ENCODE data around the gene TSSK3.
"Not testable (repeated sequence)": the region's sequence is repeated elsewhere in the genome, so short reads cannot be mapped to it uniquely, and the experiment has no call there.

TSSK3 gene

GRCh38 chr1:32365445-32365844 is 3.1 kb downstream of the TSSK3 start:
- DNase-seq: no peak

DNA sequence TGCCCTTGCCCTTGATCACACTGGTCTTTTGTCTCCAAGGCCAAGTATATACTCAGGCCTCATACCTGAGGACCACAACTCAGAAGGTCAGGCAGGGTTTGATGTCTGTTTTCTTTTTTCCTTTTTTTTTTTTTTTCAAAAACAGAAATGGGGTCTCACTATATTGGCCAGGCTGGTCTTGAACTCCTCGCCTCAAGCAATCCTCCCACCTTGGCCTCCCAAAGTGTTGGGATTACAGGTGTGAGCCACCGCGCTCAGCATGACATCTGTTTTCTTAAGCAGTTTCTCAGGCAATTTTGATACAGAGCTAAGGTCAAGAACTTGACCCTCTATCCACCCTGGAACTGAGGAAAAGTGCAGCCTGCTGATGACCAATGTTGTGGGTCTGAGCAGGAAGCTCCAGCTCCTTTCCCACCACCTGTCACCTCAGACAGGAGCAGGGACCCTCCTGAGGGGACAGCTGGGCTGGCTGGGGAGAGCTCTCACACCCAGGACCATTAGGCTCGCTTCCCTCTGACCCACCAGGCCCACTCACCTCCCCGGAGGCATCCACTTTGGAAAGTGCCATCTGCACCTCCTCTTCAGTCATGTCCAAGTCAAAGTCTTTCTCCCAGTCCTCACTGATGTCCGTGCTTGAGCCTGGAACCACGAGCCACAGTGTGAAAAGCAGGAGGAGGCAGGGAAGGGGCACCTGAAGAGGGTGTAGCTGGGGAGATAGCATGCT is 5.7 kb downstream of the TSSK3 start:
- DNase-seq: no peak

GRCh38 chr1:32372149-32372756 is 9.9 kb downstream of the TSSK3 start:
- DNase-seq: peak; percentile 49

GRCh38 chr1:32373996-32374592 is 11.8 kb downstream of the TSSK3 start:
- no peak for DNase-seq

GRCh38 chr1:32376199-32376598 is 13.9 kb downstream of the TSSK3 start:
- DNase-seq: no peak

- DNase-seq: no peak
Observed at GRCh38 chr1:32377541-32378220, 15.3 kb downstream of the TSSK3 start.

GRCh38 chr1:32380057-32380456 is 17.7 kb downstream of the TSSK3 start:
- DNase-seq: no peak

GRCh38 chr1:32386676-32387392 is 24.5 kb downstream of the TSSK3 start:
- DNase-seq: no peak

- DNase-seq: no peak
Observed at GRCh38 chr1:32388641-32389040, 26.3 kb downstream of the TSSK3 start.

DNA sequence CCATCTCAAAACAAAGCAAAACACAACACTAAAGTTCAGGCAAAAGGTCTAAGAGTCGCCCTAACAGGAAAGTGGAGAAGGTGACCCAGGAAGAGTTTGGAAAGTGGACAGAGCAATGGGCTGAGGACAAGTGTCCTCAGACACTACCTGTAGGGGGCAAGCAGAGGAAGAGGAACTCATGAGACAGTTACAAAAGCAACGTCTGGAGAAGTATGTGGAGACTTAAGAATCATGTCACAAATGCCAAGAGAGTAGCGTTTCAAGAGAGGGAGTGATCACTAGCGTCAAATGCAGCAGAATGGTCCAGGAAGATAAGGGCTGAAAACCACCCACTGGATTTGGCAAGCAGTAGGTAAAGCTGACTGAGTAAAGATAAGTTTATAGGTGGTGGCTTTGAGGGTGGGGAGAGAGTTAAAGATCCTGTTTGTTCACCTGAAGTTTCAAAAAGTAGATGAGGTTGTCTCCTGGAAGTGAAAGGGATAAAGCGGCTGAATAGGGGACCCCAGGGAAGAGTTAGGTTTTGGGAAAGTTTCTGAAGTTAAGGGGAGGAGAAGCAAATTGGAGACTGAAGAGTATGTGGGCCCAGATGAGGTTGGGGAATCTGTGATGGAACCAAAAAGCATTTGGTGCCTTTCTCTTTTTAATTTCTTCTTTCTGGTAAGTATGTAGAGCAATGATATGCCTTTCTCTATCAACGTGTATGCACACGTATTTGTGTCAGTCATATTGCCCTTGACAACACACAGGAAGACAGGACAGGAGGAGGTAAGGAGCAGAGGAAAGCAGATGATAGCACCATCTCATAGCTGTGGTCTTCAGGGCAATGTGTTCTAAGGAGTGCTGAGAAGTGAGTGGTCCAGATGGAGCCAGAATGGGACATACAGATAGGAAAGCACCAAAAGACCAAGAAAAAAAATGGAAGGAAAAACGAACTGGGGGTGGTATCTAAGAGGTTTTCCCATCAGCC is 28.8 kb downstream of the TSSK3 start:
- DNase-seq: no peak

DNA sequence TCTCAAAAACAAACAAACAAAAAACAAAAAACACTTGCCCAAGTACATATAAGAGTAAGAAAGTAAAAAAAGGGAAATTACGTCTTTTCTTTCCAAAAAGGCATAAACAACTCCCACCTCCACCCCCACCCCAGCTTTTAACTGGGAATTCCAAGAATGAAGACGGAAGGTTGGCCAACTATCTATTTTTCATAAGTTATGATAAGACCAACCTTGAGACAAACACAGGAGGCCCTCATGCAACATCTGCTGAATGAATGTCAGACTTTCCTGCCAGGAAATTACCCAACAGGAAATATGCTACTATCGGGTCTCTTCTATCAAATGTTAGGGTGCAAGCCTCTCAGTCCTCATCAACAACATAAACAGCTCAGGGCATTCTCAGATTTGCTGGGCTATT is 30.0 kb downstream of the TSSK3 start:
- DNase-seq: no peak

GRCh38 chr1:32393136-32393535 is 30.8 kb downstream of the TSSK3 start:
- no peak for DNase-seq

DNA sequence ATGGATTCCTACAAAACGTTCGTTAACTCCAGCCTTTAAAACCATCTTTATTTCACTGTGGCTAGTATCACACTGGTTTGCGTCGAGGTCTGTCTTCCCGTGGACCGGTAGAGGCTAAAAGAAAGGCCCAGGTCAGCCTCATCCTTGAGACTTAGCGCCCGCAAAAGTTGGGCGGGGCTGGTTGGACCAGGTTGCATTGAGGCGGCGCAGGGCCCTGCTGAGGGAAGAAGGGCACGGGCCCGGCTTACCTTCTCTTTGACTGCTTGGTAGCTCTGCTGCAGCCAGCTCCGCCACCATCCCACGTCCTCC is 31.4 kb downstream of the TSSK3 start:
- no peak for DNase-seq

- peak; percentile 96 for DNase-seq
Observed at GRCh38 chr1:32394141-32394889, 32.0 kb downstream of the TSSK3 start, which contains the start of gene BSDC1. TSS of gene BSDC1 (minus strand) at chr1:32394441. CDS start at chr1:32394414, 27 bp downstream.

DNA sequence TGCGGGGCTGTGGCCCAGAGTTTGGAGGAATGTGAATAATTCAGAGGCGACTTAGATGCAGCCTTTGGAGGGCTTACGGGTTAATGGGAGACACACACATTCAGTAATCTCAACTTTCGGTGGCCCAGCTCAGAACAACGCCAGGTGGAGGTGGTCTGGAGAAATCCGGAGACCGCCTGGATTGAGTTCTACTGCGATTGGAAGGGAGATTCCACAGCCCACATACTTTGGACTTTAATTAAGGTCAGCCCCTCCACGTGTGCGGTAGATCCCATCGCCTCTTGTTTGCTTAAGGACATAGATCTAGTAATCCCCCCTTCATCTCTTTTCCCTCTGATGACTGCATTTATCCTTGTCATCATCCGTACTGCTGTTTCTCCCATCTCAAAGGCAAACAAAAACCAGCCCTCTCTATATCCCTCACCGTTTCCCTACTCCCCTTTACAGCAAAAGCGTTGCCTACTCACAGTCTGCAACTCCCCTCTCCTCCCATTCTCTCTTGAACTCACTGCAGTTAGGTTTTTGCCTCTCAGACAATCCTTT is 32.6 kb downstream of the TSSK3 start:
- DNase-seq: no peak

DNA sequence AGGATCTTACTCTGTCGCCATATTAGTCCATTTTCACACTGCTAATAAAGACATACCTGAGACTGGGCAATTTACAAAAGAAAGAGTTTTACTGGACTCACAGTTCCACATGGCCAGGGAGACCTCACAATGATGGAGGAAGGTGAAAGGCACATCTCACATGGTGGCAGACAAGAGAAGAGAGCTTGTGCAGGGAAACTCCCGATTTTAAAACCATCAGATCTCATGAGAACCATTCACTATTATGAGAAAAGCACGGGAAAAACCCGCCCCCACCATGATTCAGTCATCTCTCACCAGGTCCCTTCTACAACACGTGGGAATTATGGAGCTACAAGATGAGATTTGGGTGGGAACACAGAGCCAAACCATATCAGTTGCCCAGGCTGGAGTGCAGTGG is 34.2 kb downstream of the TSSK3 start:
- not testable (repeated sequence) for DNase-seq

DNA sequence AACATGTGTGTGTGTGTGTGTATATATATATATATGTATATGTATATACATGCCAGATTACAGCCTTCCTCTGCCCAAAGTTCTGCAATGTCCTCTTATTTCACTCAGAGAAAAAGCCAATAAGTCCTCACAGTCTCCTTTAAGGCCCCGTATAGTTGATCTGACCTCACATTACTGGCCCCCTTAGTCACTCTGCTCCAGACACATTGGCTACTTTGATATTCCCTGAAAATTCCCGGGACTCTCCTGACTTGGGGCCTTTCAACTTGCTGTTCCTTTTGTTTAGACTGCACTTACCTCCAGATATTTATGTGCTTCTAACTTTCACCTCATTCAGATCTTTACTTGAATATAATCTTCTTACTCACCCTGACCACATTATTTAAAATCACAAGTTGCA is 36.1 kb downstream of the TSSK3 start:
- no peak for DNase-seq

- DNase-seq: no peak
Observed at GRCh38 chr1:32399843-32400242, 37.5 kb downstream of the TSSK3 start.

GRCh38 chr1:32400876-32401631 is 38.7 kb downstream of the TSSK3 start:
- DNase-seq: peak; percentile 49

DNA sequence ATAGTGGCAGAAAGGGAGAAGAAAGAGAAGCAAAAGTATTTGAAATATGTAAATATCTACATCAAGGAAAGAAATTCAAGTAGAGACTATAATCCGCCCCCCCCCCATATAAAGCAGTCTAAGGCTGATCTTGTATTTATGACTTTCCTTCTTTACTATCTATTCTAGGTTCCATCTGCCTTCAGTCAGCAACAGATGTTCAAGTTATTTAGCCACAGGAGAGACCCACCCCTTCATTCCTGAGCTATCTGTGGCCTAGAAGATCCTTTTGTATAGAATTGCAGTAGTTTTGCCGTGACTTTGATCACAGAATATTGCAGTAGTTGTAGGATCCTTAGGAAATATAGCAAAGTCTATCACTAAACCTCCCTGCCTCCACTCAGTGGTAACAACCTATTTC is 42.6 kb downstream of the TSSK3 start:
- no peak for DNase-seq
